ENCODE measurements around the gene DHRS11. TPM values are rescaled to one million over a fixed set of nuclear protein-coding genes. Genes with fewer than 3 reads are reported as not detected.

DHRS11 gene
- total and polyA plus RNA-seq, 2 of the 4 experiments (the other 2 are of a cell fraction), result 7.0 to 14.5 TPM

GRCh38 chr17:36641877-36642845, 50.5 kb downstream of the DHRS11 start:
- peak; percentile 54 for ATAC-seq (ENCODE audit: low read depth)
- H2AFZ ChIP-seq (replicated peaks; ENCODE audit: low read length, poor library complexity), result peak overlapping the region; percentile 66
- in situ Hi-C loops (cut with MboI; ENCODE audit: low sequenced_read_pairs) (no loop called here), intact Hi-C loops (cut with micrococcal nuclease) (no loop called here), dilution Hi-C loops (cut with HindIII; ENCODE audit: low sequenced_read_pairs, unreplicated experiment) (loop anchor here (25.0 kb wide), 1 partner anchor 420 kb away; no protein-coding TSS in a partner anchor)
- H3K9ac ChIP-seq (ENCODE audit: low read depth, low read length), result no peak overlapping the region
- no peak overlapping the region for H4K8ac ChIP-seq (ENCODE audit: low read depth in 2 of 2, low read length in 2 of 2)
- H3K4ac ChIP-seq (ENCODE audit: low read depth, low read length), result no peak overlapping the region
- ChIA-PET POLR2A (ENCODE audit: unreplicated experiment) (no interaction called here), CTCF (no interaction called here)
- no peak overlapping the region for H4K5ac ChIP-seq (ENCODE audit: low read depth, low read length)
- peak overlapping the region; percentile 52 for H3K4me2 ChIP-seq (ENCODE audit: low read depth, low read length)
- H3K27me3 ChIP-seq (ENCODE audit: control insufficient read depth, insufficient read depth, low read length), result peaks cover 89% of the 10 kb centered on the region
- no peak overlapping the region for H3K18ac ChIP-seq (ENCODE audit: low read depth, low read length)
- H2AK5ac ChIP-seq (ENCODE audit: low read depth, low read length), result no peak overlapping the region
- H2BK15ac ChIP-seq (ENCODE audit: low read depth, low read length), result no peak overlapping the region
- H3K36me3 ChIP-seq (ENCODE audit: control insufficient read depth, insufficient read depth, low read length), result no peaks in the 10 kb centered on the region
- no peaks in the 10 kb centered on the region for H4K20me1 ChIP-seq (ENCODE audit: insufficient read depth, low read length)
- no peak for DNase-seq
- no peak overlapping the region for H3K4me3 ChIP-seq (ENCODE audit: insufficient read depth, low read depth, low read length)
- H3K27ac ChIP-seq (ENCODE audit: insufficient read depth, low read length), result no peak overlapping the region
- no peak overlapping the region for H4K91ac ChIP-seq (ENCODE audit: insufficient read depth, low read depth, low read length)
- TF ChIP-seq MXI1 (IDR thresholded peaks at IDR 0.05; ENCODE audit: borderline replicate concordance, low read depth, low read length), result no peak
- TF ChIP-seq ELK1 (IDR thresholded peaks at IDR 0.05; ENCODE audit: borderline replicate concordance, low read depth, low read length), result no peak
- no peak for TF ChIP-seq FOS (IDR thresholded peaks at IDR 0.05; ENCODE audit: low read depth, low read length)
- no peak for TF ChIP-seq POLR2A (IDR thresholded peaks at IDR 0.05; ENCODE audit: low read depth, low read length)
- no peak for TF ChIP-seq SMC3 (IDR thresholded peaks at IDR 0.05; ENCODE audit: low read depth, low read length)
- no peak for TF ChIP-seq RFX5 (IDR thresholded peaks at IDR 0.05; ENCODE audit: low read depth, low read length)
- TF ChIP-seq CTCF (conservative IDR thresholded peaks at IDR 0.05; ENCODE audit: low read depth, low read length), result no peak
- TF ChIP-seq MAFK (IDR thresholded peaks at IDR 0.05; ENCODE audit: low read depth, low read length), result no peak
- no peak for TF ChIP-seq NFE2L2 (IDR thresholded peaks at IDR 0.05; ENCODE audit: low read depth, low read length)
- no peak for TF ChIP-seq RCOR1 (IDR thresholded peaks at IDR 0.05; ENCODE audit: insufficient replicate concordance, low read length)
- TF ChIP-seq BHLHE40 (IDR thresholded peaks at IDR 0.05; ENCODE audit: low read depth, low read length), result no peak
- no peak for TF ChIP-seq CHD1 (IDR thresholded peaks at IDR 0.05; ENCODE audit: low read depth, low read length)
- TF ChIP-seq MAZ (IDR thresholded peaks at IDR 0.05; ENCODE audit: borderline replicate concordance, low read depth, low read length), result no peak
- TF ChIP-seq RAD21 (IDR thresholded peaks at IDR 0.05; ENCODE audit: low read length), result no peak
- H2BK120ac ChIP-seq (ENCODE audit: low read depth, low read length), result no peak overlapping the region
- no peak overlapping the region for H2BK20ac ChIP-seq (ENCODE audit: low read depth, low read length)
- no peak overlapping the region for H3K23ac ChIP-seq (ENCODE audit: low read depth, low read length)
- BruUV-seq (replicated peaks), result no TSS peak
- no peak overlapping the region for H3K56ac ChIP-seq (ENCODE audit: extremely low read depth, insufficient read depth, low read length)
- no peak overlapping the region for H2BK5ac ChIP-seq (ENCODE audit: low read depth, low read length, poor library complexity, severe bottlenecking)
- no peaks in the 10 kb centered on the region for H3K79me1 ChIP-seq (ENCODE audit: low read depth in 1 of 2, low read length in 2 of 2)
- no peak overlapping the region for H3K14ac ChIP-seq (replicated peaks; ENCODE audit: low read depth, low read length)
- 57% methylated on average over 1 of the region's 64 CpGs; no CpG with 5 or more reads in 1 of the 2 experiments for WGBS, 2 experiments (ENCODE audit: extremely low coverage in 2 of 2, insufficient read length in 1 of 2)
- no peak overlapping the region for H2AK9ac ChIP-seq (replicated peaks; ENCODE audit: low read depth, low read length, poor library complexity)
- H3K9me1 ChIP-seq (ENCODE audit: insufficient read depth, low read length), result no peaks in the 10 kb centered on the region
- no peaks in the 10 kb centered on the region; the same call in none of the 2 replicates for H3K9me3 ChIP-seq (ENCODE audit: control insufficient read depth, insufficient read depth, low read length)
- H3K4me1 ChIP-seq (ENCODE audit: control insufficient read depth, insufficient read depth, low read length), result no peaks in the 10 kb centered on the region
